Suprapubic skin (tissue), 4 donors: Measurements from ENCODE around the gene RFC2. TPM values are rescaled to one million over a fixed set of nuclear protein-coding genes. Genes with fewer than 3 reads are reported as not detected.
"Not testable (repeated sequence)": the region's sequence is repeated elsewhere in the genome, so short reads cannot be mapped to it uniquely, and the experiment has no call there.

Source experiments
- DNase-seq, 2 donors: peaks; one replicate each; pipeline ENCODE4 v3.0.0-alpha.2; 2019; ENCODE audit warnings: low spot score in 2 of 2
- H3K27ac ChIP-seq: fragments of 200-600 bp; sonication (generic); one replicate; pipeline ENCODE4 v1.5.1; 2019
- H3K27me3 ChIP-seq: fragments of 200-600 bp; sonication (generic); one replicate; pipeline ENCODE4 v1.5.1; 2019
- H3K36me3 ChIP-seq: fragments of 200-600 bp; sonication (generic); one replicate; pipeline ENCODE4 v1.5.1; 2019
- H3K4me1 ChIP-seq: fragments of 200-600 bp; sonication (generic); one replicate; pipeline ENCODE4 v1.5.1; 2019
- H3K4me3 ChIP-seq: fragments of 200-600 bp; sonication (generic); one replicate; pipeline ENCODE4 v1.5.1; 2019; ENCODE audit warnings: mild to moderate bottlenecking
- H3K9me3 ChIP-seq: fragments of 200-600 bp; sonication (generic); one replicate; pipeline ENCODE4 v1.5.1; 2019
- EP300 ChIP-seq: sonication (generic); formaldehyde crosslinking; IDR thresholded peaks from one replicate; pipeline ENCODE4 v1.6.1; 2017; ENCODE audit warnings: antibody characterized with exemption
- POLR2A ChIP-seq, 2 donors: fragments of 450-650 bp; IDR thresholded peaks; one replicate each; pipeline ENCODE4 v1.6.1; 2017; ENCODE audit warnings: antibody characterized with exemption in 2 of 2, mild to moderate bottlenecking in 2 of 2, moderate library complexity in 2 of 2
- POLR2AphosphoS5 ChIP-seq, 3 donors: sonication (generic); formaldehyde crosslinking; IDR thresholded peaks; one replicate each; pipeline ENCODE4 v1.6.1; 2017; ENCODE audit warnings: antibody characterized with exemption in 3 of 3
- WGBS: methylation state at CpG from one replicate; pipeline ENCODE4 v1.1.5; 2018; 5-methylcytosine and 5-hydroxymethylcytosine counted together
- total RNA-seq, 4 donors: library from RNA; depleted of rRNA; stranded (reverse); fragments of >200 nt; gene quantifications; one replicate each; pipeline ENCODE4 v1.1.0, GENCODE V29; 2016
- TF ChIP-seq, protein P1 (sequence below), 2 donors: fragments of 200-600 bp in 1 of 2; fragments of 450-650 bp in 1 of 2; sonication (generic) in 1 of 2; IDR thresholded peaks; one replicate each; pipeline ENCODE4 v1.5.1; 2016 to 2019; ENCODE audit warnings: antibody characterized with exemption in 2 of 2, mild to moderate bottlenecking in 1 of 2, moderate library complexity in 1 of 2

Gene RFC2
- total RNA-seq, 4 donors from 2014 or later = 15.0 to 17.2 (median 16.4) TPM

GRCh38 chr7:74214816-74215630, 39.2 kb downstream of the RFC2 start:
- H3K27ac ChIP-seq = no peak overlapping the region
- no peak overlapping the region for H3K4me3 ChIP-seq
- 88% methylated on average over 19 of the region's 21 CpGs for WGBS
- peaks cover 5% of the 10 kb centered on the region for H3K4me1 ChIP-seq
- no peaks in the 10 kb centered on the region for H3K36me3 ChIP-seq
- no peaks in the 10 kb centered on the region for H3K27me3 ChIP-seq
- TF ChIP-seq, protein P1, sequence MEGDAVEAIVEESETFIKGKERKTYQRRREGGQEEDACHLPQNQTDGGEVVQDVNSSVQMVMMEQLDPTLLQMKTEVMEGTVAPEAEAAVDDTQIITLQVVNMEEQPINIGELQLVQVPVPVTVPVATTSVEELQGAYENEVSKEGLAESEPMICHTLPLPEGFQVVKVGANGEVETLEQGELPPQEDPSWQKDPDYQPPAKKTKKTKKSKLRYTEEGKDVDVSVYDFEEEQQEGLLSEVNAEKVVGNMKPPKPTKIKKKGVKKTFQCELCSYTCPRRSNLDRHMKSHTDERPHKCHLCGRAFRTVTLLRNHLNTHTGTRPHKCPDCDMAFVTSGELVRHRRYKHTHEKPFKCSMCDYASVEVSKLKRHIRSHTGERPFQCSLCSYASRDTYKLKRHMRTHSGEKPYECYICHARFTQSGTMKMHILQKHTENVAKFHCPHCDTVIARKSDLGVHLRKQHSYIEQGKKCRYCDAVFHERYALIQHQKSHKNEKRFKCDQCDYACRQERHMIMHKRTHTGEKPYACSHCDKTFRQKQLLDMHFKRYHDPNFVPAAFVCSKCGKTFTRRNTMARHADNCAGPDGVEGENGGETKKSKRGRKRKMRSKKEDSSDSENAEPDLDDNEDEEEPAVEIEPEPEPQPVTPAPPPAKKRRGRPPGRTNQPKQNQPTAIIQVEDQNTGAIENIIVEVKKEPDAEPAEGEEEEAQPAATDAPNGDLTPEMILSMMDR (IDR thresholded peaks at IDR 0.05) = no peak
- TF ChIP-seq POLR2AphosphoS5 (IDR thresholded peaks at IDR 0.05) = no peak
- TF ChIP-seq EP300 = no peak
- no peak for TF ChIP-seq POLR2A (IDR thresholded peaks at IDR 0.05)
- no peaks in the 10 kb centered on the region for H3K9me3 ChIP-seq
- DNase-seq = no peak

- Histone ChIP-seq H3K27ac (no peak overlapping the region), H3K9me3 (no peaks in the 10 kb centered on the region), H3K4me3 (no peak overlapping the region), H3K36me3 (no peaks in the 10 kb centered on the region), H3K4me1 (peaks cover 12% of the 10 kb centered on the region), H3K27me3 (no peaks in the 10 kb centered on the region)
- DNase-seq = no peak
- no CpG with 5 or more reads among the region's 11 CpGs for WGBS
- TF ChIP-seq, protein P1 (IDR thresholded peaks at IDR 0.05) = no peak
- no peak for TF ChIP-seq EP300
- TF ChIP-seq POLR2AphosphoS5 (IDR thresholded peaks at IDR 0.05) = no peak
- TF ChIP-seq POLR2A (IDR thresholded peaks at IDR 0.05) = no peak
Observed at GRCh38 chr7:74212661-74213060, 41.5 kb downstream of the RFC2 start.

- not testable (repeated sequence) for H3K27me3 ChIP-seq, H3K9me3 ChIP-seq, DNase-seq, H3K4me3 ChIP-seq, H3K27ac ChIP-seq, H3K36me3 ChIP-seq
- WGBS = 89% methylated on average over 7 of the region's 7 CpGs
- H3K4me1 ChIP-seq = peaks cover 21% of the 10 kb centered on the region
Observed at GRCh38 chr7:74208241-74208640, 46.0 kb downstream of the RFC2 start.

GRCh38 chr7:74207586-74207985, 46.6 kb downstream of the RFC2 start:
- H3K27ac ChIP-seq = no peak overlapping the region
- H3K4me3 ChIP-seq = no peak overlapping the region
- TF ChIP-seq POLR2A (IDR thresholded peaks at IDR 0.05) (no peak), EP300 (no peak), POLR2AphosphoS5 (IDR thresholded peaks at IDR 0.05) (no peak)
- TF ChIP-seq, protein P1 (IDR thresholded peaks at IDR 0.05) = no peak
- 80% methylated on average over 11 of the region's 11 CpGs for WGBS
- no peaks in the 10 kb centered on the region for H3K9me3 ChIP-seq
- H3K4me1 ChIP-seq = peaks cover 21% of the 10 kb centered on the region
- H3K36me3 ChIP-seq = no peaks in the 10 kb centered on the region
- no peak for DNase-seq
- no peaks in the 10 kb centered on the region for H3K27me3 ChIP-seq

DNA sequence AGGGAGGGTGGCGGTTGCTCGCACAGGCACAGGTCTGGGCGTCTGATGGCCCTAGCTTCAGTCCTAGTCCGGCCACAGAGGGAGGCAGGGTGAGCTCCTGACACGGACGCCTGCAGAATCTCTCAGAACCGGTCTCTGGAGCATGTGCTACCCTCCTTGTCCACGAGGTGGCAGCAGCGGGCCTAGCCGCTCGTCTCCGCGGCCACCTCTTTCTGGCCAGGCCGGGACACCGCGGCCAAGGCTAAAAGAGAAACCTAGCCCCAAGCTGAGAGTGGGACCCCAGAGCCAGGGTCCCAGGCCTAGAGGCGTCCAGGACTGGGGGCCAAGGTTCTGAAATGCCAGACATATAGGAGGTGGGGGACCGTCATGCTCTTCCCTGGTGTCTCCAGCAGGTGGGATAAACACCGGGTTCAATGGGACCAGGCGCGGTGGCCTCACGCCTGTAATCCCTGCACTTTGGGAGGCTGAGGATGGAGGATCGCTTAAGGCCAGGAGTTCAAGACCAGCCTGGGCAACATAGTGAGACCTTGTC, 47.5 kb downstream of the RFC2 start:
- no peaks in the 10 kb centered on the region for H3K36me3 ChIP-seq
- no peak overlapping the region for H3K27ac ChIP-seq
- 21% methylated on average over 10 of the region's 23 CpGs for WGBS
- TF ChIP-seq POLR2AphosphoS5 (IDR thresholded peaks at IDR 0.05) = no peak
- TF ChIP-seq, protein P1 (IDR thresholded peaks at IDR 0.05) = peak; percentile 89 to 97
- peak; percentile 91 to 92 for DNase-seq
- peak overlapping the region; percentile 30 for H3K4me3 ChIP-seq
- no peaks in the 10 kb centered on the region for H3K27me3 ChIP-seq
- peaks cover 21% of the 10 kb centered on the region for H3K4me1 ChIP-seq
- no peaks in the 10 kb centered on the region for H3K9me3 ChIP-seq

- peaks cover 21% of the 10 kb centered on the region for H3K4me1 ChIP-seq
- not testable (repeated sequence) for H3K27ac ChIP-seq, H3K27me3 ChIP-seq, H3K4me3 ChIP-seq, DNase-seq, H3K36me3 ChIP-seq, H3K9me3 ChIP-seq
- WGBS = 83% methylated on average over 10 of the region's 10 CpGs
Observed at GRCh38 chr7:74206052-74206451, 48.1 kb downstream of the RFC2 start.
